Measurements from ENCODE around the gene RRM1.

The RRM1 gene

DNA sequence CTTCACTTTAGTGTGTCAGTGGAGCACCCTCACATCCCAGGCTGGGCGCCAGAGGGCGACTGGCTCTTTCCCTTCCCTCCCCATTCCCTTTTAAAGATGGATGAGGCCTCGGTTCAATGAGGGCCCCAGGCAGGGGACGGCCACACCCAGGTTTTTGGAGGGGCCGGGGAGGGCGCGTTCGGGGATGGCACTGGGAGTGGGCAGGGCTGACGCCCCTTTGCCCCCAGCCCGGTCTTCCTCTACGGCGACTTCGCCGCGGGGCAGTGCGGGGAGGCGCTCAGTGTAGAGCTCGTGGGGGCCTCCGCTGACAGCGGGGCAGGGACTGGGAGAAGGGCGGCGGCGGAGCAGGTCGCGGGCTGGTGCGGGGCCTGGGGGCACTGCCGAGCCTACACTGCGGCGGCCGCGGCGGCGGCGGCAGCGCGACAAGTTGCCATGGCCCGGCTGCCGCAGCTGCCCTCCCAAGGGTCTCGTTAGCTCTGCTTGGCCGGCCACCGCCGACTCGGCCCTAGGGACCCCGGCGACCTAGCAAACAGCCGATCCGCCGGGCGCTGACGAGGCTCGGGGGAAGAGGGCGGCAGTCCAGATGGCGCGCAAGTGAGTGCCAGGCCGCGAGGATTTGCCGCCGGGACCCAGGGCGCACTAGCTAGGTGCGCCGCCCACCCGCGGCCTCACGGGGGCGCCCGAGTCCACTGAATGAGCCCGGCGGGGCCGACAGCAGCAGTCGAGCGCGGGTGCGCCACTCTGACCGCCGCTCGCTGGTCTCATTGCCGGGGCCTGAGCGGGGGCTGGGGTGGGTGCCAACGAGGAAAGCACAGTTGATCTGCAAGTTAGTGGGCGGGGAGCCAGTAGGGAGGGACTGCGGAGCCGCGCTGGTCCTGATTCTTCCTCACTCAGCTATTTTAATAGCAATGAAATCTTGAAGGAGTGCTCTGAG, 92.7 kb downstream of the RRM1 start:
- peak; percentile 83 to 86 for DNase-seq

Measured in inflammatory macrophage (primary cell).